MCF 10A (cell line): ENCODE results near the gene ZNF783. TPM values are rescaled to one million over a fixed set of nuclear protein-coding genes. Genes with fewer than 3 reads are reported as not detected.

ENCODE experiments used
- Bru-seq: library from RNA; stranded (reverse); fragments of 400-500 nt; gene quantifications from one replicate; lab custom pipeline; 2021; lab: Mats Ljungman, UMichigan
- BruChase-seq, 2 experiments: library from RNA; stranded (reverse); fragments of 400-500 nt; gene quantifications; one replicate each; lab custom pipeline; 2021; lab: Mats Ljungman, UMichigan
- BruUV-seq: library from RNA; stranded (reverse); fragments of 400-500 nt; replicated peaks from 2 replicates; lab custom pipeline; 2021; lab: Mats Ljungman, UMichigan
- CTCF ChIA-PET: fragments of 300-600 bp; sonication (Branson Sonifier 250); formaldehyde crosslinking; extraction: SDS; loops from one replicate; lab custom pipeline; 2021; ENCODE audit warnings: antibody characterized with exemption, inconsistent platforms; lab: Yijun Ruan, JAX
- POLR2A ChIA-PET: fragments of 300-600, 350-650 bp; sonication (Branson Sonifier 250); formaldehyde crosslinking; extraction: SDS; loops from one replicate; lab custom pipeline; 2020; ENCODE audit warnings: antibody characterized with exemption, inconsistent platforms; lab: Yijun Ruan, JAX
- DNase-seq: peaks from one replicate; pipeline ENCODE4 v3.0.0-alpha.2; 2018; ENCODE audit not compliant: unreplicated experiment
- H3K27ac Mint-ChIP-seq: one replicate; pipeline ENCODE4 v1.8.0; 2022; ENCODE audit warnings: mild to moderate bottlenecking, low read depth, mixed read lengths; ENCODE audit not compliant: unreplicated experiment
- H3K27me3 Mint-ChIP-seq: one replicate; pipeline ENCODE4 v1.8.0; 2022; ENCODE audit warnings: mixed read lengths; ENCODE audit not compliant: insufficient read depth, unreplicated experiment
- H3K36me3 Mint-ChIP-seq: one replicate; pipeline ENCODE4 v1.8.0; 2022; ENCODE audit warnings: mild to moderate bottlenecking, moderate library complexity, mixed read lengths; ENCODE audit not compliant: insufficient read depth, unreplicated experiment
- H3K4me1 Mint-ChIP-seq: one replicate; pipeline ENCODE4 v1.8.0; 2022; ENCODE audit warnings: mixed read lengths; ENCODE audit not compliant: insufficient read depth, unreplicated experiment
- H3K4me3 Mint-ChIP-seq: one replicate; pipeline ENCODE4 v1.8.0; 2022; ENCODE audit warnings: mild to moderate bottlenecking, moderate library complexity, mixed read lengths; ENCODE audit not compliant: unreplicated experiment
- H3K9me3 Mint-ChIP-seq: one replicate; pipeline ENCODE4 v1.8.0; 2022; ENCODE audit warnings: mixed read lengths; ENCODE audit not compliant: unreplicated experiment
- intact Hi-C: fragments of 100-400 bp; cut with micrococcal nuclease; formaldehyde crosslinking; loops from 2 replicates; pipeline ENCODE4 v1.14.1; 2022
- long read RNA-seq: library from polyadenylated mRNA; stranded (forward); transcript quantifications from one replicate; pipeline ENCODE4 v2.0.0, GENCODE V29; 2022
- total RNA-seq: library from RNA; stranded (reverse); gene quantifications from 2 replicates; pipeline ENCODE4 v1.2.3, GENCODE V29; 2022
- TF ChIP-seq, protein P1 (sequence below): fragments of 200-600 bp; IDR thresholded peaks from one replicate; pipeline ENCODE4 v1.8.0; 2022; ENCODE audit warnings: antibody characterized with exemption, mild to moderate bottlenecking; ENCODE audit not compliant: unreplicated experiment

ZNF783 gene
- total RNA-seq (39.5 and 49.0 TPM in 2 replicates), Bru-seq, nascent RNA (percentile 91 among the genes with signal in this experiment), BruChase-seq, experiment 1, labeled RNA remaining after a 6-hour chase (percentile 92 among the genes with signal in this experiment), BruChase-seq, experiment 2, labeled RNA remaining after a 2-hour chase (percentile 91 among the genes with signal in this experiment)
- long read RNA-seq, full-length matches to known transcripts, result 4 of 60 reads
- long read RNA-seq, partial matches to known transcripts, result 20 of 60 reads
- long read RNA-seq, other reads (novel, unspliced or antisense), result 36 of 60 reads

DNA sequence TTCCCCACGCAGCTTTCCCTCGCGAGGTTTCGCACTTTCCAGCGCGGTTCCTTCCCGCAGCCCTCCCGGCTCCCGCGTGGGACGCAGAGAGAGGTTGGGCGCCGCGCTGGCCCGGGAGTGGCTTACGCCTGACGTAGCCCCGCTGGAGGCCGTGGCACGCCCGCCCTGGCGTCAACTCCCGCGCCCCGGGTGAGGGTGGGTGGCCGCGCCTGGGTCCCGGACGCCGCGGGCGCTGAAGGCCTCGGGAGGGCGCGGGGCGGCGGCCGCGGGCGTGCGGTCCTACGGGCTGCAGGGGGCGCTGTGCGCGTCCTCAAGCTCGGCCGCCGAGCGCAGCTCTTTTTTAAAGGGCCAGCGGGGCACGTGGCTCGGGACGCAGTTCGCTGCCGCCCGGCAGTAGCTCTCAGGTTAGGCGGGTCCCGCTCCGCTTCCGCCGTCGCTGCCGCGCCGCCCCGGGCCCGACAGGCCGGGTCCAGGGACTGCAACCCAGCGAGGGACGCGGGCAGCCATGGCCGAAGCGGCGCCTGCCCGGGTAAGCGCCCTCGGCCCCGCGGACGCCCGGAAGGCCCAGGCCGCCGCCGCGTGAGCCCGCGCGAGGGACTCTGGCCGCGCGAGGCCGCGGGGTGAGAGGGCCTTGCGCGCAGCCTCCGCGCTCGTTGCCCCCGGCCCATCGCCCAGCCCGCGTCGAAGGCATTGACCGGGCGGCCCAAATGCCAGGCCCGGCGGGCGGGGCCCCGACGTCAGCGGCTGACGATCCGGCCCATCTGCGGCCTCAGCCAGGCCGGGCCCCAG is at the start of gene ZNF783:
Gene ZNF783, plus strand, starts transcription at position 368 of the 789 bp plus-strand sequence. Its CDS starts 138 bp downstream, at position 506.
- TF ChIP-seq, protein P1, sequence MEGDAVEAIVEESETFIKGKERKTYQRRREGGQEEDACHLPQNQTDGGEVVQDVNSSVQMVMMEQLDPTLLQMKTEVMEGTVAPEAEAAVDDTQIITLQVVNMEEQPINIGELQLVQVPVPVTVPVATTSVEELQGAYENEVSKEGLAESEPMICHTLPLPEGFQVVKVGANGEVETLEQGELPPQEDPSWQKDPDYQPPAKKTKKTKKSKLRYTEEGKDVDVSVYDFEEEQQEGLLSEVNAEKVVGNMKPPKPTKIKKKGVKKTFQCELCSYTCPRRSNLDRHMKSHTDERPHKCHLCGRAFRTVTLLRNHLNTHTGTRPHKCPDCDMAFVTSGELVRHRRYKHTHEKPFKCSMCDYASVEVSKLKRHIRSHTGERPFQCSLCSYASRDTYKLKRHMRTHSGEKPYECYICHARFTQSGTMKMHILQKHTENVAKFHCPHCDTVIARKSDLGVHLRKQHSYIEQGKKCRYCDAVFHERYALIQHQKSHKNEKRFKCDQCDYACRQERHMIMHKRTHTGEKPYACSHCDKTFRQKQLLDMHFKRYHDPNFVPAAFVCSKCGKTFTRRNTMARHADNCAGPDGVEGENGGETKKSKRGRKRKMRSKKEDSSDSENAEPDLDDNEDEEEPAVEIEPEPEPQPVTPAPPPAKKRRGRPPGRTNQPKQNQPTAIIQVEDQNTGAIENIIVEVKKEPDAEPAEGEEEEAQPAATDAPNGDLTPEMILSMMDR, result peak; percentile 82
- peak within 1 kb of the TSS; percentile 93 for H3K27ac Mint-ChIP-seq
- intact Hi-C loops, result loop anchor here (5.0 kb wide), 2 partner anchors 65 to 235 kb away; partner anchors contain the start of genes ZNF282 and ZNF746
- peaks cover 17% of the 10 kb centered on the region for H3K4me1 Mint-ChIP-seq
- POLR2A ChIA-PET, result interaction anchor here (0.8 to 1.8 kb wide), 16 partner anchors 9 to 1107 kb away, joined by 3 to 16 read pairs (median 4); partner anchors contain the start of genes ZNF212 and ZNF282
- H3K36me3 Mint-ChIP-seq, result peaks cover 33% of the 10 kb centered on the region
- BruUV-seq, result no TSS peak
- peak; percentile 81 for DNase-seq
- peak within 1 kb of the TSS; percentile 78 for H3K4me3 Mint-ChIP-seq
- H3K27me3 Mint-ChIP-seq, result no peaks in the 10 kb centered on the region
- no peaks in the 10 kb centered on the region for H3K9me3 Mint-ChIP-seq
- CTCF ChIA-PET, result interaction anchor here (0.6 to 2.4 kb wide), 13 partner anchors 9 to 511 kb away, joined by 3 to 18 read pairs (median 4); partner anchors contain the start of genes ZNF282 and ZNF425

DNA sequence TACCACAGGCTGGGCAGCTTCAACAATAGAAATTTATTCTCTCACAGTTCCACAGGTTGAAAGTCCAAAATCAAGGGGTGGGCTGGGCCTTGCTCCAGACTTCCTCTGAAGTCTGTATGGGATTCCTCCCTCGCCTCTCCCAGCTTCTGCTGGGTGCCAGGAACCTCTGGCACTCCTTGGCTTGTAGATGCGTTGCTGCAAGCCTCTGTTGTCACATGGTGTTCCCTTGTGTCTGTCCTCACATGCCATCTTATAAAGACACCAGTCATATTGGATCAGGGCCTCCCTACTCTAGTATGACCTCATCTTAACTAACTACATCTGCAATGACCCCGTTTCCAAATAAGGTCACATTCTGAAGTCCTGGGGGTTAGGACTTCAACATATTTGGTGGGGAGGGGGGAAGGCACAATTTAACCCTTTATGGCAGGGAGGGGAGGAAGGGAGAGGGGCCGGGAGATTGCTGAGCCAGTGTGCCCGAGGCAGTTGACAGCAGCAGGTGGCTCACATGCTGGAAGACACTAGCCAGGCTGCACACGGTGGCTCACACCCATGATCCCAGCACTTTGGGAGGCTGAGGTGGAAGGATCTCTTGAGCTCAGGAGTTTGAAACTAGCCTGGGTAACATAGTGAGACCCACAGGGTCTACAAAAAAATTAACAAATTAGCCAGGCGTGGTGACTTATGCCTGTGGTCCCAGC is 47.8 kb upstream of the ZNF783 start:
- Mint-ChIP-seq H3K9me3 (no peaks in the 10 kb centered on the region), H3K4me1 (peaks cover 13% of the 10 kb centered on the region), H3K27me3 (no peaks in the 10 kb centered on the region), H3K27ac (no peak overlapping the region), H3K4me3 (no peak overlapping the region), H3K36me3 (peaks cover 96% of the 10 kb centered on the region)
- POLR2A ChIA-PET, result interaction anchor here (1.6 kb wide), 1 partner anchor 18 kb away, joined by 4 read pairs; the partner anchor contains the start of gene ZNF282
- TF ChIP-seq, protein P1, result no peak
- intact Hi-C loops, result no loop called here
- no TSS peak for BruUV-seq
- CTCF ChIA-PET, result interaction anchor here (0.6 to 2.2 kb wide), 6 partner anchors 9 to 540 kb away, joined by 3 to 8 read pairs (median 4); partner anchors contain the start of gene ZNF282
- no peak for DNase-seq

DNA sequence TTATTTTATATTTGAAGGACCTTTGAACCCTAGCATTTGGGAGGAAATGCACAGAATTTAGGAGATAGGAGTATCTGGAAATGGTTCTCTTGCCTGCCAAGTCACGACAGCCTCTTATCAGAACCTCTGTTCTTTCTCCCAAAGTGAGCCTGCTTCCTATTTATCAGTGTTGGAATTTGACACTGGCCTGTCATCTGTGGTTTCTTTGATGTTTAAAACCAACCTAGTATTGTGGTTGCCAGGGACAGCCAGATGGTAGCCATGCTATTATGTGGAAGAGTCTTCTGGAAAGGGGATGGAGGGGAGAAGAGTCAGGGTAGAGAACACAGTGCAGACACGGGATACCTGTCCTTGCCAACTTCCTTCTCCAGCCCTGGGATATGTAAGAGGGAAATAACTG is 45.6 kb upstream of the ZNF783 start:
- Mint-ChIP-seq H3K4me1 (peaks cover 18% of the 10 kb centered on the region), H3K4me3 (no peak overlapping the region), H3K9me3 (no peaks in the 10 kb centered on the region), H3K27ac (no peak overlapping the region), H3K36me3 (peaks cover 85% of the 10 kb centered on the region), H3K27me3 (no peaks in the 10 kb centered on the region)
- CTCF ChIA-PET, result no interaction called here
- intact Hi-C loops, result no loop called here
- POLR2A ChIA-PET, result no interaction called here
- TF ChIP-seq, protein P1, result no peak
- DNase-seq, result no peak
- BruUV-seq, result no TSS peak
